GM13976 (cell line): ENCODE measurements around the gene INTS12.

Source experiments
- DNase-seq: peaks from one replicate; pipeline ENCODE4 v3.0.0; 2012; ENCODE audit warnings: low spot score
- CTCF ChIP-seq: IDR thresholded peaks from 2 replicates; pipeline ENCODE4 v1.5.1; 2012; ENCODE audit warnings: borderline replicate concordance, mild to moderate bottlenecking; ENCODE audit not compliant: insufficient read depth; ENCODE audit errors: extremely low read depth, missing control alignments, control extremely low read depth
- in situ Hi-C: fragments of 300-500 bp; cut with MboI; formaldehyde crosslinking; loops from one replicate; pipeline ENCODE4 v1.12.0; 2022; ENCODE audit warnings: low sequenced_read_pairs, mixed read lengths, inconsistent platforms; ENCODE audit not compliant: unreplicated experiment

INTS12 gene

GRCh38 chr4:105662935-105663675, 45.4 kb downstream of the INTS12 start:
- in situ Hi-C loops: no loop called here
- no peak for TF ChIP-seq CTCF
- no peak for DNase-seq

GRCh38 chr4:105661028-105661427, 47.5 kb downstream of the INTS12 start:
- in situ Hi-C loops: no loop called here

GRCh38 chr4:105659190-105659589, 49.3 kb downstream of the INTS12 start:
- in situ Hi-C loops: no loop called here
- TF ChIP-seq CTCF: no peak
- DNase-seq: no peak

More at GRCh38 chr4:105661028-105661427, 47.5 kb downstream of the INTS12 start:
- no peak for TF ChIP-seq CTCF
- DNase-seq: no peak

- no peak for DNase-seq
- no peak for TF ChIP-seq CTCF
- in situ Hi-C loops: no loop called here
Observed at GRCh38 chr4:105657117-105657765, 51.2 kb downstream of the INTS12 start.

GRCh38 chr4:105652286-105652888, 56.1 kb downstream of the INTS12 start:
- no peak for DNase-seq
- no peak for TF ChIP-seq CTCF
- in situ Hi-C loops: no loop called here

- TF ChIP-seq CTCF: no peak
- in situ Hi-C loops: no loop called here
- no peak for DNase-seq
Observed at GRCh38 chr4:105651884-105652283, 56.6 kb downstream of the INTS12 start.
